ENCODE results near the gene DHRS4.
"Not testable (repeated sequence)": the region's sequence is repeated elsewhere in the genome, so short reads cannot be mapped to it uniquely, and the experiment has no call there.

DHRS4 gene

GRCh38 chr14:23939607-23940326 lies 13.8 kb upstream of the DHRS4 start:
- DNase-seq (ENCODE audit: low read depth in 2 of 2), result no peak

GRCh38 chr14:23941230-23941629 lies 12.3 kb upstream of the DHRS4 start:
- no peak for DNase-seq (ENCODE audit: low read depth in 2 of 2)

- DNase-seq (ENCODE audit: low read depth in 2 of 2), result no peak
Measured at GRCh38 chr14:23941669-23942068, 11.9 kb upstream of the DHRS4 start.

- no peak for DNase-seq (ENCODE audit: low read depth in 2 of 2)
Measured at GRCh38 chr14:23942587-23942986, 11.0 kb upstream of the DHRS4 start.

- not testable (repeated sequence) for DNase-seq (ENCODE audit: low read depth in 2 of 2)
Measured at GRCh38 chr14:23949069-23949468, 4.5 kb upstream of the DHRS4 start.

DNA sequence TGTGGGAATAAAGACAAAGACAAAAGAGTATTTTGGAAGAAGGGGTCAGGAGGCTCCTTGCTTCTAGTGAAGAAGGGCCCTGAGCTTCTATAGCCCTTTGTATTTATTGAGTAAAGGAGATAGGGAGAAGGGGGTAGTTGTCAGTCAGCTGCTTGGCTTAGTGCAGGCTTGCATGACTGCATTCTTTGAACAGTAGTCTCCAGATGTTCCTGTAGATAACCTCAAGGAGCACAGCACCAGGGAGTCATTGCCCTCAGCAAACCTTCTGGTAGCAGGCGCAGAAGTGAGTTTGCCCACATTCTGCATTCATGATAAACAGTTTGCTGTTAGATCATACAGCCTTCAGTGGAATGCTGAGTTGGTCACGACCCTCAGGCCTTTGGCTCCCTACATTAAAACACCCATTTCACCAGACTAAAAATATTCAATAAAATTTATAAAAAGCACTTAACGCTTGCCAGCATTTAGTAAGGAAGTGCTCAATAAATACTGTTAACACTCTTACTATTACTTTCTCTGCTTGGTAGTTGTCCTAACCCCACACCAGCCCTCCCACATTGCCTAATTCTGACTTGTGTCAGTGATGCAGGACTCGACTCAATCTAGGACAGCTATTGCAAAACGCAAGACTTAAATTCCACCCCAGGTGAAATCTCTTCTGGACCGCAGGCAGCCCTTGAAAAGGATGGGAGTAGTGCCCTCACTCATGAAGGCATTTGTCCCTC lies 3.0 kb upstream of the DHRS4 start:
- no peak for DNase-seq (ENCODE audit: low read depth in 2 of 2)

- not testable (repeated sequence) for DNase-seq (ENCODE audit: low read depth in 2 of 2)
Measured at GRCh38 chr14:23951136-23951466, 2.5 kb upstream of the DHRS4 start.

GRCh38 chr14:23951590-23952201 lies 1.9 kb upstream of the DHRS4 start:
- DNase-seq (ENCODE audit: low read depth in 2 of 2), result no peak

- DNase-seq (ENCODE audit: low read depth in 2 of 2), result not testable (repeated sequence)
Measured at GRCh38 chr14:23953116-23953463, 480 bp upstream of the DHRS4 start.

- not testable (repeated sequence) for DNase-seq (ENCODE audit: low read depth in 2 of 2)
Measured at GRCh38 chr14:23954279-23954614, 677 bp downstream of the DHRS4 start.

DNA sequence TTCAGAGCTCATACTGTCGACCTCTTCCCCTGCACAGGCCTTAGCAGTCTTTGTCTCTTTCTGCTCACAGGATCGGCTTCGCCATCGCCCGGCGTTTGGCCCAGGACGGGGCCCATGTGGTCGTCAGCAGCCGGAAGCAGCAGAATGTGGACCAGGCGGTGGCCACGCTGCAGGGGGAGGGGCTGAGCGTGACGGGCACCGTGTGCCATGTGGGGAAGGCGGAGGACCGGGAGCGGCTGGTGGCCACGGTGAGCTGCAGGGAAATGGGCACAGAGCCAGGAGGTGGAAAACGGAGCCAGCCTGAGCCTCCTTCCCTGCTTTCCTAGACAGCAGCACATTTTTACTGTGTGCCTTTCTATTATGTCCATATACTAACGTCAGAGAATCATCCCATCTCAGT lies 1.4 kb downstream of the DHRS4 start:
- not testable (repeated sequence) for DNase-seq (ENCODE audit: low read depth in 2 of 2)

GRCh38 chr14:23955811-23956210 lies 2.2 kb downstream of the DHRS4 start:
- not testable (repeated sequence) for DNase-seq (ENCODE audit: low read depth in 2 of 2)

GRCh38 chr14:23957913-23958569 lies 4.5 kb downstream of the DHRS4 start:
- not testable (repeated sequence) for DNase-seq (ENCODE audit: low read depth in 2 of 2)

DNA sequence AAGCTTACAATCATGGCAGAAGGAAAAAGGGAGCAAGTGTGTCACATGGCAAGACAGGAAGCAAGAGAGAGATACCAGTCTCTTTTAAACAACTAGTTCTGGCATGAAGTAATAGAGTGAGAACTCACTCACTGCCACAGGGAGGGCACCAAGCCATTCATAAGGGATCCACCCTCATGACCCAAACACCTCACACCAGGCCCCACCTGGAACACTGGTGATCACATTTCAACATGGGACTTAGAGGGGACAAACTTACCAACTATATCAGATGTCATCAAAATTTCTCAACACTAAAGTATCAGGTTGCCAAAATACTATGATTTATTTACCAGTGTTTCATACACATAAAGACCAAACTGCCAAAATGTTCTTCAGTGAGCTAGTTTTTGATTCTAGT lies 7.3 kb downstream of the DHRS4 start:
- DNase-seq (ENCODE audit: low read depth in 2 of 2), result not testable (repeated sequence)

DNA sequence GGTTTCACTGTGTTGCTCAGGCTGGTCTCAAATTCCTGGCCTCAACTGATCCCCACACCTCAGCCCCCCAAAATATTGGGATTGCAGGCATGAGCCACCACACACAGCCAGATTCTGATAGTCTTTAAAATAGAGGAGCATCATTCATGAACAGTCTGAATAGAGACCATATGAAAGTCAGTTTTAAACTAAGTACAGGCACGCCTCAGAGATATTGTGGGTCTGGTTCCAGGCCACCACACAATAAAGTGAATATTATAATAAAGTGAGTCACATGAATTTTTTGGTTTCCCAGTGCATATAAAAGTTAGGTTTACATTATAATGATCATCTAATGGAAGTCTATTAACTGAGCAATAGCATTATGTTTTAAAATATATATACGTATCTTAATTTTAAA lies 8.1 kb downstream of the DHRS4 start:
- not testable (repeated sequence) for DNase-seq (ENCODE audit: low read depth in 2 of 2)

- not testable (repeated sequence) for DNase-seq (ENCODE audit: low read depth in 2 of 2)
Measured at GRCh38 chr14:23969130-23969480, 15.5 kb downstream of the DHRS4 start.

DNA sequence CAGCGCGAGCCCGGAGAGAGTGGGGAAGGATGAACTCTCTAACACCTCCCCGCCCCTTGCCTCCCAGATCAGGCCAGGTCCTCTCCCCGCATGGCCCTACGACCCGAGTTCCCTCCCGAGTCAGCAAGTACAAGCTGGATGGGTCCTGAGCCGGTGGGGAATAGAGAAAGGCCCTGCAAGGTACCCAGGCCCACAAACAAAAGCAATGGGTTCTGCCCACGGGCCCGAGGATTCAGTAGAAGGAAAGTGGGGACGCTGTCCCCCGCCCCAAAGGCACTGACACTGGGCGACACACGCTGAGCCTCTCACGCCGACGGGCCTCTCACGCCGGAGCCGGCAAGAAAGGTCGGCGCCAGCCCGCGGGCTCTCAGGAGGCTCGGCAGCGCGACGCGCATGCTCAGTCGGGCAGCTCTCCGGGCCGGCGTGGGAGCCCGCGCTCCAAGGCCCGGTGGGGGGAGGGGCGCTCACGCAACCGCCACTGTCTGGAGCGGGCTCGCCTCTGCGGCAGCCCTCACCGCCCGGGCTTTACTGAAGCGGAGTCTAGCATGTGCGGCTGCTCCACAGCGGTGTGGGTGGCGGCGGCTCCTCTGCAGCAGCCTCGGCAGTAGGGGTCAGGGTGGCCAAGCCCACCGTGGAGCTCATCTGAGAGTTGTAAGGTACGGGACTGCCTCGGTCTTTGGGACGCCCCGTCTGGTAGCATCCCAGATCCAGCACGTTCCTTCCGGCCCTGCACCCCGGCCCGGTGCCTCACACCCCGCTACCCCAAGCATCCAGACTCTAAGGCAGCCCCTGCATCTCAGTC lies 16.1 kb downstream of the DHRS4 start:
- not testable (repeated sequence) for DNase-seq (ENCODE audit: low read depth in 2 of 2)

DNA sequence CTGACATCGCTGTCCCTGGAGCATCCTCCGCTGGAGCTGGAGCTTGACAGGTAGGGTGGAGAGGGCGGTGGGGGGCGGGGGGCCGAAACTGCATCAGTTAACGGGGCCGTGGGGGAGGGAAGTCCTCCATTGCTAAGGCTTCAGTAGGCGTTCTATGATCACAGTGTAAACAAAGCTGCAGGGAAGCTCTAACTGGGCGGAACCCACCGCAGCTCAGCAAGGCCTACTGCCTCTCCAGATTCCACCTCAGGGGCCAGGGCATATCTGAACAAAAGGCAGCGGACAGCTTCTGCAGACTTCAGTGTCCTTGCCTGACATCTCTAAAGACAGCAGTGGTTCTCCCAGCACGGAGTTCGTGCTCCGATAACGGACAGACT lies 16.7 kb downstream of the DHRS4 start:
- DNase-seq (ENCODE audit: low read depth in 2 of 2), result not testable (repeated sequence)

DNA sequence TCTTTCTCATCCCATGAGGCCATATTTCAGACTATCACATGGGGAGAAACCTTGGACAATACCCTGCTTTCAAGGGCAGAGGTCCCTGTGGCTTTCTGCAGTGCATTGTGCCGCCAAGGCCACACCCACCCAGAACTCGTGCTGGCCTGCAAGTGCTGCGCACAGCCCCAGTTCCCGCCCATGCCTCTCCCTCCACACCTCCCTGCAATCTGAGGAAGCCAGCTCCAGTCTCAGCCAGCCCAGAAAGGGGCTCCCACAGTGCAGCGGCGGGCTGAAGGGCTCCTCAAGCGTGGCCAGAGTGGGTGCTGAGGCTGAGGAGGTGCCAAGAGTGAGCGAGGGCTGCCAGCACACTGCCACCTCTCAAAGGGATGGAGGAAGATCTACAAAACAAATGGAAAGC lies 19.6 kb downstream of the DHRS4 start:
- not testable (repeated sequence) for DNase-seq (ENCODE audit: low read depth in 2 of 2)

DNA sequence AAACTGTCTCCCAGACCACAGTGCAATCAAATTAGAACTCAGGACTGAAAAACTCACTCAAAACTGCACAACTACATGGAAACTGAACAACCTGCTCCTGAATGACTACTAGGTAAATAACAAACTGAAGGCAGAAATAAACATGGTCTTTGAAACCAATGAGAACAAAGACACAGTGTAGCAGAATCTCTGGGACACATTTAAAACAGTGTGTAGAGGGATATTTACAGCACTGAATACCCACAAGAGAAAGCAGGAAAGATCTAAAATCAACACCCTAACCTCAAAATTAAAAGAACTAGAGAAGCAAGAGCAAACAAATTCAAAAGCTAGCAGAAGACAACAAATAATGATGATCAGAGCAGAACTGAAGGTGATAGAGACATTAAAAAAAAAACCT lies 20.5 kb downstream of the DHRS4 start:
- not testable (repeated sequence) for DNase-seq (ENCODE audit: low read depth in 2 of 2)

- not testable (repeated sequence) for DNase-seq (ENCODE audit: low read depth in 2 of 2)
Measured at GRCh38 chr14:23977208-23977607, 23.6 kb downstream of the DHRS4 start.
